ENCODE data around the gene CIC. TPM values are rescaled to one million over a fixed set of nuclear protein-coding genes. Genes with fewer than 3 reads are reported as not detected.
"Not testable (repeated sequence)": the region's sequence is repeated elsewhere in the genome, so short reads cannot be mapped to it uniquely, and the experiment has no call there.

CIC gene
- total and polyA plus RNA-seq, 3 donors from 2014 or later: 95.6 to 181 (median 163) TPM

GRCh38 chr19:42255766-42256745 lies 13.0 kb upstream of the CIC start:
- WGBS, 2 donors: 1 to 2% methylated on average over 28 to 38 of the region's 38 CpGs
- intact Hi-C loops (cut with DNase I; ENCODE audit: low total_unique reads): no loop called here
- peak; percentile 87 for DNase-seq

GRCh38 chr19:42257842-42258241 lies 11.2 kb upstream of the CIC start:
- H3K36me3 ChIP-seq (ENCODE audit: low read depth, missing control alignments); H3K27me3 ChIP-seq; H3K27ac ChIP-seq; intact Hi-C loops (cut with DNase I; ENCODE audit: low total_unique reads); H3K4me3 ChIP-seq; DNase-seq; H3K9me3 ChIP-seq: not testable (repeated sequence)
- H3K4me1 ChIP-seq: peaks cover 13% of the 10 kb centered on the region
- 39 to 66% methylated on average over 3 of the region's 3 CpGs for WGBS, 2 donors

More at GRCh38 chr19:42255766-42256745, 13.0 kb upstream of the CIC start:
- Histone ChIP-seq H3K36me3 (ENCODE audit: low read depth, missing control alignments) (no peaks in the 10 kb centered on the region), H3K27me3 (no peaks in the 10 kb centered on the region), H3K27ac (peak overlapping the region; percentile 98 to 99), H3K4me1 (peaks cover 27% of the 10 kb centered on the region), H3K9me3 (no peaks in the 10 kb centered on the region), H3K4me3 (peak overlapping the region; percentile 99 to 100)
- no peak for TF ChIP-seq CTCF (IDR thresholded peaks at IDR 0.05)
- no peak for TF ChIP-seq POLR2A (IDR thresholded peaks at IDR 0.05)

GRCh38 chr19:42261763-42262162 lies 7.3 kb upstream of the CIC start:
- DNase-seq: no peak
- Histone ChIP-seq H3K4me3 (no peak overlapping the region), H3K27ac (no peak overlapping the region), H3K27me3 (no peaks in the 10 kb centered on the region), H3K9me3 (no peaks in the 10 kb centered on the region), H3K4me1 (peaks cover 4% of the 10 kb centered on the region), H3K36me3 (ENCODE audit: low read depth, missing control alignments) (no peaks in the 10 kb centered on the region)
- no peak for TF ChIP-seq POLR2A (IDR thresholded peaks at IDR 0.05)
- no peak for TF ChIP-seq CTCF (IDR thresholded peaks at IDR 0.05)
- intact Hi-C loops (cut with DNase I; ENCODE audit: low total_unique reads): no loop called here
- WGBS, 2 donors: 92 to 95% methylated on average over 3 of the region's 3 CpGs

GRCh38 chr19:42266105-42266504 lies 2.9 kb upstream of the CIC start:
- H3K27me3 ChIP-seq; H3K36me3 ChIP-seq (ENCODE audit: low read depth, missing control alignments); intact Hi-C loops (cut with DNase I; ENCODE audit: low total_unique reads); H3K9me3 ChIP-seq; DNase-seq; H3K4me3 ChIP-seq; H3K27ac ChIP-seq: not testable (repeated sequence)
- 87 to 92% methylated on average over 4 of the region's 4 CpGs for WGBS, 2 donors
- H3K4me1 ChIP-seq: peaks cover 16% of the 10 kb centered on the region

GRCh38 chr19:42266928-42267603 lies 2.0 kb upstream of the CIC start:
- intact Hi-C loops (cut with DNase I; ENCODE audit: low total_unique reads); H3K4me3 ChIP-seq; H3K27me3 ChIP-seq; H3K9me3 ChIP-seq; DNase-seq; H3K36me3 ChIP-seq (ENCODE audit: low read depth, missing control alignments): not testable (repeated sequence)
- WGBS, 2 donors: 88 to 89% methylated on average over 25 of the region's 25 CpGs
- peaks cover 19% of the 10 kb centered on the region for H3K4me1 ChIP-seq
- peak overlapping the region; percentile 98 for H3K27ac ChIP-seq

- H3K27ac ChIP-seq: peak overlapping the region; percentile 98
- H3K4me3 ChIP-seq: peak overlapping the region; percentile 68 to 77
- peaks cover 19% of the 10 kb centered on the region for H3K4me1 ChIP-seq
- no peaks in the 10 kb centered on the region for H3K36me3 ChIP-seq (ENCODE audit: low read depth, missing control alignments)
- H3K9me3 ChIP-seq: no peaks in the 10 kb centered on the region
- intact Hi-C loops (cut with DNase I; ENCODE audit: low total_unique reads): no loop called here
- no peaks in the 10 kb centered on the region for H3K27me3 ChIP-seq
- DNase-seq: no peak
- WGBS, 2 donors: 3 to 6% methylated on average over 5 to 13 of the region's 13 CpGs
- TF ChIP-seq POLR2A (IDR thresholded peaks at IDR 0.05): no peak
- peak in 1 of 3 experiments; percentile 16 for TF ChIP-seq CTCF (IDR thresholded peaks at IDR 0.05)
These were observed 1.4 kb upstream of the CIC start for GRCh38 chr19:42267644-42268141.
